OCI-LY1 (cell line): ENCODE measurements around the gene ABRAXAS1.

ENCODE experiments used
- CTCF ChIP-seq: fragments of 200-600 bp; sonication (generic), shearing (Covaris generic); IDR thresholded peaks from 2 replicates; pipeline ENCODE4 v1.5.1; 2017; ENCODE audit warnings: mild to moderate bottlenecking, antibody characterized with exemption, low read length, moderate library complexity, mixed read lengths
- EZH2 ChIP-seq: fragments of 200-600 bp; sonication (generic), shearing (Covaris generic); IDR thresholded peaks from 2 replicates; pipeline ENCODE4 v1.8.0; 2017; ENCODE audit warnings: borderline replicate concordance, mixed run types, mild to moderate bottlenecking, antibody characterized with exemption, low read length, moderate library complexity, mixed read lengths

GRCh38 chr4:83498187-83498586 lies 13.3 kb upstream of the ABRAXAS1 start:
- no peak for TF ChIP-seq CTCF
- no peak for TF ChIP-seq EZH2
